OCI-LY1 (cell line): ENCODE results near the gene TRIM54.

Experiments
- H2AFZ ChIP-seq: fragments of 200-600 bp; sonication (generic), shearing (Covaris generic); 2 replicates; pipeline ENCODE4 v1.6.0; 2014; ENCODE audit warnings: antibody characterized with exemption, mild to moderate bottlenecking, low read length
- H3F3A ChIP-seq: fragments of 200-600 bp; sonication (generic), shearing (Covaris generic); 2 replicates; pipeline ENCODE4 v1.6.0; 2014; ENCODE audit warnings: mild to moderate bottlenecking, antibody characterized with exemption, low read length, moderate library complexity; ENCODE audit not compliant: insufficient read depth
- H3K27ac ChIP-seq: fragments of 200-600 bp; sonication (generic); 2 replicates; pipeline ENCODE4 v1.5.1; 2014; ENCODE audit warnings: low read length, mixed run types, mild to moderate bottlenecking, low read depth; ENCODE audit not compliant: poor library complexity, severe bottlenecking
- H3K27me3 ChIP-seq: fragments of 200-600 bp; sonication (generic); 2 replicates; pipeline ENCODE4 v1.6.0; 2014; ENCODE audit warnings: antibody characterized with exemption, mild to moderate bottlenecking, low read length, moderate library complexity; ENCODE audit not compliant: insufficient read depth
- H3K36me3 ChIP-seq: fragments of 200-600 bp; sonication (generic); 2 replicates; pipeline ENCODE4 v1.6.1; 2014; ENCODE audit warnings: mild to moderate bottlenecking, antibody characterized with exemption, low read length, moderate library complexity, mixed read lengths; ENCODE audit not compliant: insufficient read depth
- H3K4me1 ChIP-seq: fragments of 200-600 bp; sonication (generic); 2 replicates; pipeline ENCODE4 v1.5.1; 2014; ENCODE audit warnings: mild to moderate bottlenecking, low read length, moderate library complexity; ENCODE audit not compliant: insufficient read depth, severe bottlenecking
- H3K4me2 ChIP-seq: fragments of 200-600 bp; sonication (generic), shearing (Covaris generic); 2 replicates; pipeline ENCODE4 v1.6.1; 2014; ENCODE audit warnings: low read length
- H3K4me3 ChIP-seq: fragments of 200-600 bp; sonication (generic); 2 replicates; pipeline ENCODE4 v1.5.1; 2014; ENCODE audit warnings: low read length, low read depth, mild to moderate bottlenecking, mixed read lengths; ENCODE audit not compliant: poor library complexity, severe bottlenecking
- H3K79me2 ChIP-seq: fragments of 200-600 bp; shearing (Covaris generic); 2 replicates; pipeline ENCODE4 v1.6.1; 2016; ENCODE audit warnings: mixed run types, low read length, mixed read lengths; ENCODE audit not compliant: insufficient read depth
- H3K9ac ChIP-seq: fragments of 200-600 bp; sonication (generic), shearing (Covaris generic); 2 replicates; pipeline ENCODE4 v1.6.1; 2014; ENCODE audit warnings: mild to moderate bottlenecking, low read length, mixed read lengths
- H3K9me2 ChIP-seq: fragments of 200-600 bp; sonication (generic), shearing (Covaris generic); 2 replicates; pipeline ENCODE4 v1.6.1; 2014; ENCODE audit warnings: low read depth, mild to moderate bottlenecking, low read length, mixed read lengths
- H3K9me3 ChIP-seq: fragments of 200-600 bp; shearing (Covaris generic); 2 replicates; pipeline ENCODE4 v1.6.1; 2014; ENCODE audit warnings: low read length, mixed read lengths
- H4K20me1 ChIP-seq: fragments of 200-600 bp; sonication (generic), shearing (Covaris generic); 2 replicates; pipeline ENCODE4 v1.6.0; 2016; ENCODE audit warnings: mild to moderate bottlenecking, low read length; ENCODE audit not compliant: insufficient read depth
- CTCF ChIP-seq: fragments of 200-600 bp; sonication (generic), shearing (Covaris generic); IDR thresholded peaks from 2 replicates; pipeline ENCODE4 v1.5.1; 2017; ENCODE audit warnings: mild to moderate bottlenecking, antibody characterized with exemption, low read length, moderate library complexity, mixed read lengths
- EZH2 ChIP-seq: fragments of 200-600 bp; sonication (generic), shearing (Covaris generic); IDR thresholded peaks from 2 replicates; pipeline ENCODE4 v1.8.0; 2017; ENCODE audit warnings: borderline replicate concordance, mixed run types, mild to moderate bottlenecking, antibody characterized with exemption, low read length, moderate library complexity, mixed read lengths

The TRIM54 gene

DNA sequence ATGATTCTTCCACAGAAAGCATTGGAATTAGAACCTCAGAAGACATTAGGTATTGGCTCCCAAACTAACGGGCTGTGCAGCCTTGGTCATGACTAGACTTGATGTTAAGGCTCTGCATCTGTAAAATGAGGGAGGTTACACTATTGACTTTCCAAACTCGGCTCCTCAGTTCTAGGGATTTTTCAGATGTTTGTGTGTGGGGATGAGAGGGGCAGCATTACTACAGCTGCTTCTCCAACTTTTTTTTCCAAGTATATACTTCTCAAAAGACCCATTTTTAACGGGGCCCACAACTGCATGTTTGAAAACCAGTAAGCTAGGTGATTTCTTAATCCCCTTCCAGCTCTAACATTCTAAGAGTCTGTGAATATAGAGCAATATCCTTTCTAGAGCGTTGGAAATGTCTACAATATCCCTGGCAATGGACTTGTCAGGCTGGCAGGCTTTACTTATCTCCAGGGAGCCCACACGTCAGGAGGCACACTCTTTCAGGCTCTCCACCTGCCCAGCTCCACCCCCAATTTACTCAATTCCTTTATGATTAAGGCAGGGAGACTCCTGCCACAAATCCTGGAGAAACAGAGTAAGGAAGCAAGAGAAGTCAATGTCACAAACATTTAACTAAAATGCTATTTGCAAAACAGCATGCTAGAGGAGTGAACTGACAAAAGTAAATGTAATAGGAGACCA, 41.5 kb downstream of the TRIM54 start:
- no peaks in the 10 kb centered on the region for H3K9me3 ChIP-seq
- peaks cover 32% of the 10 kb centered on the region for H3K36me3 ChIP-seq
- peaks cover 21% of the 10 kb centered on the region for H3K4me1 ChIP-seq
- peak overlapping the region; percentile 99 for H3K4me2 ChIP-seq
- peak overlapping the region; percentile 100 for H3K9ac ChIP-seq
- no peaks in the 10 kb centered on the region for H3K27me3 ChIP-seq
- peak overlapping the region; percentile 97 for H3K4me3 ChIP-seq
- peak overlapping the region; percentile 74 for H3K27ac ChIP-seq
- peaks cover 3% of the 10 kb centered on the region; the same call in 1 of the 2 replicates for H3K79me2 ChIP-seq
- no peaks in the 10 kb centered on the region for H4K20me1 ChIP-seq
- no peak for TF ChIP-seq EZH2
- TF ChIP-seq CTCF: no peak
- H2AFZ ChIP-seq: no peak overlapping the region
- H3F3A ChIP-seq: peaks cover 5% of the 10 kb centered on the region
- no peaks in the 10 kb centered on the region for H3K9me2 ChIP-seq

DNA sequence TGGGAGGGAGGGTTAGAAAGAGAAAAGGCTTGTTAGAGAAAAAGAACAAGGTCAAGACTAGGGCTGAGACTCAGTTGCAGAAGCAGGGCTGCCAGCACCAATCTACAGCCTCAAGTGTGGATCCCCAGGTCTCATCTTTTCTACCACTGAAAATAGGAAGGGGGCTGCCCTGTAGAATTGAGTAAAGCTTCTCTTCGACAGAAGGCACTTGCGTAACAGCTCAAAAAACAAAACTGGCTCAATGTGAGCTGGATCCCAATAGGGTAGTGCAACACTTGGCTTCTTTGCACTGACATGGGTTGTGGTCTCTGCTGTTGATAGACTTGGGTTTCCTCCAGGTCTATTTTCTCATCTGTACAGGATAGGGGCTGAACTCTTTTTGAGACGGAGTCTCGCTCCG, 42.5 kb downstream of the TRIM54 start:
- Histone ChIP-seq H3K9me2 (no peaks in the 10 kb centered on the region), H3K79me2 (peaks cover 3% of the 10 kb centered on the region; the same call in 1 of the 2 replicates), H3K9ac (no peak overlapping the region), H3K4me2 (no peak overlapping the region), H2AFZ (no peak overlapping the region), H3F3A (peaks cover 5% of the 10 kb centered on the region), H3K27me3 (no peaks in the 10 kb centered on the region), H3K4me3 (no peak overlapping the region), H3K36me3 (peaks cover 42% of the 10 kb centered on the region), H3K4me1 (peaks cover 21% of the 10 kb centered on the region), H3K9me3 (no peaks in the 10 kb centered on the region), H3K27ac (no peak overlapping the region), H4K20me1 (no peaks in the 10 kb centered on the region)
- TF ChIP-seq EZH2 (no peak), CTCF (no peak)

DNA sequence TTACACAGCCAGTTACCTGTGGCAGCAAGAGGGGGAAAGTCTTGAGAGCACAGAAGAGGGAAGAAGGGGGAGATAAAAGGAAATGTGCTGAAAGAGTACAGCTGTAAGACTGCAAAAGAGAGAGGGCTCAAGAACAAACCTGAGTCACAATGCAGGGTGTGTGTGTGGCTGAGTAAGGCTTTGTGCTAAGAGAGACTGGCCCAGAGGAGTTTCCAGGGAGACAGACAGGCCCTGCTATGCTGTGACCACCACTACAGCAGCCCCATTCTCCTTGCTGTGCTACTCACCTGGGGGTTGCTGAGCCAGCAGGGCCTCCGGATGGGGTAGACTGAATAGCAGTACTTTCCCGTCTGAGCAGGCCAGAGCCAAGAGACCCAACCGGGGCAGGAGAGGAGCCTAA, 53.1 kb downstream of the TRIM54 start:
- Histone ChIP-seq H3K79me2 (no peaks in the 10 kb centered on the region), H4K20me1 (no peaks in the 10 kb centered on the region), H3K4me1 (no peaks in the 10 kb centered on the region), H3K27ac (no peak overlapping the region), H3K27me3 (no peaks in the 10 kb centered on the region), H3K9me3 (no peaks in the 10 kb centered on the region), H3K4me2 (no peak overlapping the region), H3K9me2 (no peaks in the 10 kb centered on the region), H3K4me3 (no peak overlapping the region), H3K9ac (no peak overlapping the region), H3K36me3 (peaks cover 79% of the 10 kb centered on the region), H2AFZ (no peak overlapping the region), H3F3A (no peaks in the 10 kb centered on the region)
- no peak for TF ChIP-seq EZH2
- no peak for TF ChIP-seq CTCF
